ENCODE measurements around the gene THADA.

- TF ChIP-seq CTCF (IDR thresholded peaks at IDR 0.05), result no peak
- TF ChIP-seq POLR2A (IDR thresholded peaks at IDR 0.05), result no peak
Measured at GRCh38 chr2:43472527-43473194, 123.2 kb downstream of the THADA start.

All from upper lobe of left lung (tissue), 4 donors.